GM18505 (cell line): Measurements from ENCODE around the gene LPP.

ENCODE experiments used
- ATAC-seq: cut with Tn5 transposase; IDR thresholded peaks from one replicate; pipeline ENCODE4 v1.9.1; 2021; ENCODE audit not compliant: unreplicated experiment
- POLR2A ChIP-seq: IDR thresholded peaks from 4 replicates; pipeline ENCODE4 v1.6.1; 2011; ENCODE audit warnings: borderline replicate concordance; ENCODE audit not compliant: insufficient read depth, insufficient read length; ENCODE audit errors: extremely low read depth

The LPP gene

DNA sequence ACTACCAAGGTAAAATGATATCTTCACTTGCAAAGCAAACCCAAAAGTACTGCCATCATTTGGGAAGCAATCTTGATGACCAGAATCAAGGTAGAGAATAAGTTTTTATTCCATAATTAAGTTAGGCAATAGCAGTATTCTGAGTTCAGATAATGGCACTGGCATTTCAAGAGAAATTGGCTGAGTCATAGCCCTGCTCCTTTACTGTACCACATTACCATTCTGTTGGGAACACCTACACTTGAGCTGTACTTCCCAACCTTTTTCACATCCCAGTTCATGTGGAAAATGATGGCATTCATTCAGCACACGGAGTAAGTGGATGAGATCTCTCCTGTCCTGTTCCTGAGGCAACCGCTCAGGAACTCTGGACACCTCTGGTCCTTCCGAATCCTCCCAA is 706.2 kb downstream of the LPP start:
- no peak for ATAC-seq

DNA sequence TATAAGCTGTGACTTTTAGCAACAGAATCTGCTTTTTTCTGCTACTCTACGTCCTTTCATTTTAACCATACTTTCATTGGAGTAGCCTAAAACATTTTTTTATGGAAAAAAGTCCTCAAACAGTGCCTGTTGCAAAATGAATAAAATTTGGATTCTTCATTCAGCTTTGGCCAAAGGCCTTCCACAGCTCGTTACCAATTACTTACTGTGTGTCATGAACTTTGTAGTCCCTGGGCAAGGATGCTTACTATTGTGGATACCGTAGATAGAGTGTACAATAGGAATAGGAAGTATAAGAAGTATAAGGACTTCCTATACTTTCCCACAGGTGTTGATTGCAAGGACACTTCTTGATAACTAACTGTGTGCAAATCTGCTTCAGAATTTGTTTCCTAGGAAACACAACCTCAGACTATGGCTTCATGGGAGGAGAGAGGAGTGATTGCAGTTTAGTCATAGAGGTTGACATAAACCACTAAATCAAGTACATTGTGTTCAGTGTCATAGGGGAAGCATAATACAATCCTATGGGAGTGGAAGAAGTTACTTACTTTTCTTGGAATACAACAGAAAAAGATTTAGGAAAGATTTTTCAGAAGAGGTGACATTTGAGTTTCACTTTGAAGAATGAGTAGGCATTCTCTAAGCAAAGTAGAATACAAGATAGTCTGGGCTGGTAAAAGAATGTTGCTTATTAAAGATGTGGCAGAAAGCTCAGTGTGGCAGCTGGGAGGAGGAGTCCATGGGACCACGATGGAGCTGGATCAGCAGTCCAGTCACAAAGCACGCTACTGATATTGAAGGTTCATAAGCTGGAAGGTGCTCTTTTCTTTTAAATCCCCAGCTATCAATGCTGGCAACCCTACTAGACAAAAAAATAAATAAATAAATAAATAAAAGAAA is 708.1 kb downstream of the LPP start:
- TF ChIP-seq POLR2A = no peak
- no peak for ATAC-seq

More for the DNA sequence above, 706.2 kb downstream of the LPP start:
- no peak for TF ChIP-seq POLR2A

DNA sequence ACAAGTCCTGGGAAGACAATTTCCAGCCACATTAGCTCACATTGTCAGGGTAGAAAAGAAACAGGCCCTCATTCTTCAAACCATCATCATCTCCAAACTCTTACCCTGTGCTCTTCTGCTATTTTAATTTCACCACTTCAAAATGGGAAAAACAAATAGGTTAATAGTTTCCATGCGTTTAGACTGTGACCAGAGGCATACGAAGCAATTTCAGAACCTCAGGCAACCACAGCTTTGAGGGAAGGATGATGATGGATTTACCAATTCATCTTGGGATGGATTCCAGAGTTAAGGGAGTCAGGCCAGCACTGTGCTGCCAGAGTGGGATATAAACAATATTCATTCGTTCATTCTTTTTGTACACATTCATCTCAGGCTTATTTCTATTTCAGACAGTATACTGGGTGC is 710.0 kb downstream of the LPP start:
- TF ChIP-seq POLR2A = no peak
- ATAC-seq = no peak

DNA sequence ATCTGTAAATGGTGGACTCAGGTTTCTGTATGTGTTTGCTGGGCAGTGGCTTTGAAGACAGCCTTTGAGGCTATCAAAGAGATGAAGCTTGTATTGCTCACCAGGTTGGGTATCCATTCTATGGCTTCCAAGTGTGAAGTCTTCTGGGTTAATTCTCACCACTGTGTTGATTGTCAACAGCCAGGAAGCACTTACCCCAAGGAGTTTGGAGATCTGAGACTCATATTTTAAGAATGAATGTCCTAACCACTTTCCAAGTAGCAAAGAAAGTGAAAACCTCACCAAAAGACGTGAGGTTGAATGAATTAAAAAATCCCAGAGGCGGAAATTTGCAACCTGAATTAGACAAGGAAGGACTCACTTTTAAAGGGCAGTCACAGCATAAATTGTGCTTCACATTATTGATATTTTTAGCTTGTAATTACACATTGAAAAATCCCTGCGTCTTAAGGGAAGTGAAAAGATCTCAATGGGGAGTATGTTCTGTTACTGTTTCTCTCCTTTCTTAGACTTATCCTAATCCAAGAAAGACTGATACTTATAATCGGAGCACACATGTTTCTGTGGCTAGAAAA is 713.8 kb downstream of the LPP start:
- ATAC-seq = no peak
- no peak for TF ChIP-seq POLR2A

DNA sequence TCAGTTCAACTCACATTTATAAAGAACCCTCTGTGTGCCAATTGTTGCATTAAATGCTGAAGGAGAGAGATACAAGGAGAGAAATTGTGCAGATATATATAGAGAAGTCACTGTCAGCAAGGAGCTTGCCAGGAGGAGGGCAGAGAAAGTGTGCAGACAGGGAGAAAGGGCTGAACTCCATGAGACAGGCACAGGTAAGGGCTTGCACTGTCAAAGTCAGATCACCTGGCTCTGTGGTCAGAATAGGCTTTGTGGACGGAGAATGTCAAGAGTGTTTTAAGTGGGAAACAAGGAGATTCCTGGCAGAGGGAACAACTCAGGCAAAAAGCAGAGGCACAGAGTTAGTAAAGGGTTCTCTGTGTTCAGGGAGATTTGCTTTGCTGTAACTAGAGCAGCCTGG is 714.8 kb downstream of the LPP start:
- ATAC-seq = no peak
- no peak for TF ChIP-seq POLR2A

DNA sequence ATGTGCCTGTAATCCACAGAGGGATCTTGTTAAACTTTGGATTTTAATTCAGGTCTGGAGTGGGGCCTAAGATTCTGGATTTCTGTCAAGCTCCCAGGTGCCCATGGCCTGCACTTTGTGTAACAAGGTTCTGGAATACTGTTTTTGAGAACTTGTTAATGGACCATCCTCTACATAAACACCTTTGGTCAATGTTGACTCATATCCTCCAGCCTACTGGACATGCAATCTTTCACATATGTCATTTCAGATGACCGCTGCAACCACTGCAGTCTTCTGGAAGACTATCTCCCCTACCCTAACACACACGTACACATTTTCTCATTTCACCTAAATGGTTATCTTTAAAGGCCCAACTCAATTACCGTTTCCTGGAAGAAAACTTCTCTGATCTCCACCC is 715.7 kb downstream of the LPP start:
- ATAC-seq = no peak
- TF ChIP-seq POLR2A = no peak

DNA sequence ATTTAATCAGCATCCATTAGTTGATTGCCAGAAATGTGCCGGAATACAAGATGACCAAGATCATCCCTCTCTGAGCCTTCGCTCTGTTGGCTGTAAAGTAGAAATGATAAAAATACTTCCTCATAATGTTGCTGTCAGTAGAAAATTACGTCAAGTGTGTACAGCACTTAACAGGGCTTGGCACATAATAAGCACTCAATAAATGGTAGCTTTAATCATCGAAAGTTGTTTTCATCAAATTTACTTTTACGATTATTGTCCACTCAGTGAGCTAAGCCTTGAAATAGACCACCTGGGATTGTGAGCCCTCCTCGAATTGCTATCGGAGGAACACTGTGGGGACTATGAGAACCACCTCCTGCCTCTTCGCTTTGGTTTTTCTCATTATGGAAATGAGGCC is 716.5 kb downstream of the LPP start:
- TF ChIP-seq POLR2A = no peak
- no peak for ATAC-seq

DNA sequence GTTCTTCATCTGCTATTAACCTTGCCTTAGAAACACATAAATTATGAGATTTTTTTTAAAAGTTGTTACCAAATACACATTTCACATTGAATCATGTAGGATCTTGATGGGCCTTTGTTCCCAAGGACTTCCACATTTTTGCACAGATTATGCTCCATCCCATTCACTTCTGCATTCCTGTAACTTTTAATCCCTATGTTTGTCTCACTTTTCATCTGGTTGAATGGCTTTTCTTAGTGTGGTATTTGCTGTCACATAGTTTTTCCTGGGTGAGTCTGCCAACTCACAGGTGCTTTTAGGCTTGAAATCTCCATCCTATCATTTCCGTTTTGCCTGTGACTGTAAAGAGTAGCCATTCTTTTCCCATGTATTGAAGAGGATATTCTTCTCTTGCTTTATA is 720.6 kb downstream of the LPP start:
- no peak for ATAC-seq
- no peak for TF ChIP-seq POLR2A

DNA sequence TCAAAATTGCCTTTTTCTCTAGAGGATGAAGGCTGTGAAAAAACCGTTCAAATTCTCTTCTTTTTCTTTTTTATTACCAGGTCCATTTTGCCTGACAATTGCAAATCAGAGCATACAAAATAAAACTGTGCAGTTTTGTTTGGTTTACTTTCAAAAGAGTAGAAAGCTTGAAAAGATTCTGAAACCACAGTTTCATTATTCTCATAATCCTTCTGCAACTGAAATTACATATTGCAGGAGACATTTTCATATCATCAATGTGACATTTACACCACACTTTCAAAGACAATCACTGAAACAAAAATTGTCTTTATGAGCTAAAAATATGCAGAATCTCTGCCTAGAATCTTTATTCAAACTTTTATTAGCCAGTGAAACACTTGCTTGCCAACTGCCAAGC is 721.5 kb downstream of the LPP start:
- no peak for TF ChIP-seq POLR2A
- ATAC-seq = no peak

DNA sequence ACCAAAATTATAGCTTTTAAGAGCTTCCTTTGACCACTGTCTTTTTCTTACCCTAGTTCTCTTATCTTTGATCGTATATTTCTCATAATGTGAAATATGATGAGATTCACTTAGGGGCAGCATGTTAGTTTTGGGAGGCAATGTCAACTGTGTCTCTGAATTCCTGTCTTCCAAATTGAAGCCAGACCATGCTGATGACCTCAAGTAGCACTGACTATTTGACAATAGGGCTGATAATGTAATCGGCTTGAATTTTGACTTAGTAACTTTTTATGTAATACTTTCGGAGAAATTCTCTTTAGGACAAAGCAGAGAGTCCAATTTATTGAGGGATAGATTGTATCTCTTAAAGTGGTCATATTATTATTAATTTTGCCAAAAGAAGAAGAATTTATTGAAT is 722.4 kb downstream of the LPP start:
- no peak for TF ChIP-seq POLR2A
- no peak for ATAC-seq

DNA sequence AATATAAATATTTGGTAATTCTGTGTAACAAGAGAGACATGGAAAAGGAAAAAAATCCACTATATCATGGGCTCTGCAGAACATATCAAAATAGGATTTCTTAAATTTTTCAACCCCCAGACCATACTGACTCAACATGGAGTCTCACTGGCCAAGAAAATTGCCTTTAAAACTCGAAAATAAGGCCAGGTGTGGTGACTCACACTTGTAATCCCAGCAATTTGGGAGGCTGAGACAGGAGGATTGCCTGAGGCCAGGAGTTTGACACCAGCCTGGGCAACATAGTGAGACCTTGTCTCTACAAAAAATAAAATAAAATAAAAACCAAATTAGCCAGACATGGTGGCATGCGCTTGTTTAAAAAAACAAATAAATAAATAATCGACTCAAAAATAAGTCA is 723.4 kb downstream of the LPP start:
- TF ChIP-seq POLR2A = no peak
- ATAC-seq = no peak

DNA sequence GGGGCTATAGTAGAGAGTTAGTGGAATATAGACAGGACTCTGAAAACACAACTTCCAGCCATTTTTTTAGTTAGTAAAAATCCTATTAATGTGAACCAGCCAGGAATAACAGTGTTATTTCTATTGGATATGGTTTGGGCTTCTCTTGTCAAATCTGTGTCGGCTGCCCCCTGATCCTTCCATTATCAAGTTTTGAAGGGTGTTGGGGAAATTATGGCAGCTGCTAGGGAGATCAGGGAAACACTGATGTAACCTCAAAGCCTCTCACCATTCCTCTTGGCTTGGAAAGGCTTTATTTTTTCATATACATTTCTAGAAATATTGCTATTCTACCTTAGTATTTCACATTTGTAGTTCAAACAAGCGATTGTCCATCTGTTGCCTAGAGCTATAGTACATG is 724.1 kb downstream of the LPP start:
- ATAC-seq = no peak
- no peak for TF ChIP-seq POLR2A

DNA sequence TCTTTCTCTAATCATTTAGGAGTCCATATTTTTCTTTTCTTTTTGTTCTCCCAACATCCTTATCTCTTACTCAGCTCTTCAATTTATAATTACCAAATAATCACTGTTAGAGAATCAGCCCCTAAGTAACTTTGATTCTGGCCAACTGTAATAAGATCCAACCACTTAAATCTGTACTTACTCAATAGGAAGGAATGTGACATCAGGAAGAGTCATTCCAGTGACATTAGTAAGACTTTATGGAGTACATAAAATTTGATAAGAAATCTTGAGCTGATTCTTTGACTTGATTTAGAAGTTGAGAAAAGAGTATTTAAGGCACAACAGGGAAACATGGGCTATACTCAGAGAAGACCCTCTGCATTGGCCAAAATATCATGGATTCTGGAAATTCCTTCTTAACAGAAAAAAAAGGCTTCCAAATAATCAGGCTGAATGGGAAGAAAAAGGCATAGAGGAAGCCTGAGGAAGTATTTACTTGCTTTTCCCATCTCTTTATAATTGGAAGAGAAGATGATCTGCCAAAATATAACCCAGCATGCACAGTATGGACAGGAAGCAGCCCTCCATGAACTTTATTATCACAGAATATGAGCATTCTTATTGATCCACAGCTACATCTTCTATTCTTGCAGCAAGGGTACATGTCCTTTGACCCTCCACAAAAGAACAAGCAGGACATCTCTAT is 728.1 kb downstream of the LPP start:
- ATAC-seq = no peak
- TF ChIP-seq POLR2A = no peak
